ENCODE results near the gene SCAP.

The SCAP gene

DNA sequence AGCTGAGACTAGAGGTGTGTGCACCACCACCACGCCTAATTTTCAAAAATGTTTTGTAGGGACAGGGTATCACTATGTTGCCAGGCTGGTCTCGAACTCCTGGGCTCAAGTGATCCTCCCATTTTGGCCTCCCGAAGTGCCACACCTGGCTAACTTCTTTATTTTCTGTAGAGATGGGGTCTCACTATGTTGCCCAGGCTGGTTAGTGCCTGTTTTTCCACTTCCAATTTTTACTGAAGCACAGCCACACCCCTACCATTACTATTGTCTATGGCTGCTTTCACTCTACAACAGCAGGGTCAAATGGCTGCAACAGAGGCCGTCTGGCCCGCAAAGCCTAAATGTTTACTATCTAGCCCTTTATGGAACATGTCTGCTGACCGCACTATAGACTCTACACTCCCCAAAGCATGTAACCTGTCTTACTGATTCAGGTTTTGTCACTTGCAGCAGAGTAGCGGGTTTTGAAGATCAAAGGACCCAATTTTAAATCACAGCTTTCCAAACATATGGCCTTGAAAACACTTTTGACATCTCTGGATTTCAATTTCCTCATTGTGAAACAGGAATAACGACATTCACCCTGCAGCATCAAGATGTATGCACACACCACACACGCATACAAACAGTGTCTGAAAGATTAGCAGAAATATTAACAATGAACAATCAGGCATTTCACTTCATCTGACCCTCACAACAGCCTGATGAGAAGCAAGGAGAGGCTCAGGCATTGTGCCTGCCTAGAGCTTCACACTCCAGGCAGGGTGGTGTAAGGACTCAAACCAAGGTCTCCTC, 46.1 kb downstream of the SCAP start:
- DNase-seq, result no peak

DNA sequence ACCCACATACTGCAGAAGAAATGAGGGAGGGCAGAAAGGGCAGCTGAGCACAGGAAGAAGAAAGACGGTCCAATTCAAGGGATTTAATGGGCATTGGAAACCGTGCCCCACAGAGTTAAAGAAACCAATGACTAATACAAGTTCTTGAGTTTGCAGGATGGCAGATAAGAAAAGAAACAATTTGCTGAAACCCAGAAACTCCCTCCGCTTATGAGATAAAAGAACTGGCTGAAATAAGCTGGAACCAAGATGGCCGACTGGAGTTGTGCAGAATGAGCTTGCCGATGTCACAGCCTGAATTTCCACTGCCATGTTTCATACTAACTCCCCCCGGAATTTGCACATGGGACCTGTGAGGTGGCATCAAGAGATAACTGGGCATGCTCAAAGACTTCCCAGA, 47.1 kb downstream of the SCAP start:
- DNase-seq, result no peak

DNA sequence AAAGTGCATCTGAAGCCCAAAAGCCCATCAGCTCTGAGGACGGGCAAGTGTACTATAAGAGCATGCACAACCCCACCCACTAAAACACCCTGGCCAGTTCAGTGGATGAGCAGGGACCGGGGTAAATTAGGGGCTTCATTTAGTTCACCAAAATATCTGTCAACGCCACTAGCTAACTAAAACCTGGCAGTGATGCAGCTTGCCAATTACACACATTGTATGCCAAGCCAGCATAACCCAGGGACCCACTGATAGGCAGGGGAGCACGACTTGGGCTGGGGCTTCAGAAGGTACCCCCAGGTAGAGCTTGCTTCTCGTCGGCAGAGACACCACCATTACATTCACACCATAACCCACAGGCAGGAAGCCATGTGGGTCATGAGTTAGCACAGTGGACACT, 47.9 kb downstream of the SCAP start:
- DNase-seq, result no peak

DNA sequence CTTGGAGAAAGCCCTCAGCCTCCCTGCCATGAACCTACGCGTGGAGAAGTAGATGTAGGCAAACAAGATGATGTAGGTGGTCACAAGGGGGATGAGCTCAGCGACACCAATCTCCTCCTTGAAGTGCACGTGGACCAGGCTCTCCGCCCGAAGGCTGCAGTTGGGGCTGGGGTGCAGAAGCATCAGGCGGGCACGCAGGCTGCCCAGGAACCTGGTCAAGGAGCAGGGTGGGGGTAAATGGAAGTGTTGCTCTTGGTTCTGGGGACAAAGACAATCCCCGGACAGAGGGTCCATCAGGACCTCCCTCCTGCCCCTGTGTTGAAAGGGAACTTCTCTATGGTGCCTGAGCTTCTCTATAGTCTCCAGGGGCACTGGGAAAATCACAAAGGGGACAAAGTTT, 49.8 kb downstream of the SCAP start:
- DNase-seq, result no peak

GRCh38 chr3:47425383-47425778, 50.4 kb downstream of the SCAP start:
- no peak for DNase-seq

- no peak for DNase-seq
Observed at GRCh38 chr3:47424434-47425382, 51.0 kb downstream of the SCAP start.

- DNase-seq, result no peak
Observed at GRCh38 chr3:47423548-47424145, 52.1 kb downstream of the SCAP start.

GRCh38 chr3:47422743-47423142, 53.0 kb downstream of the SCAP start:
- DNase-seq, result no peak

DNA sequence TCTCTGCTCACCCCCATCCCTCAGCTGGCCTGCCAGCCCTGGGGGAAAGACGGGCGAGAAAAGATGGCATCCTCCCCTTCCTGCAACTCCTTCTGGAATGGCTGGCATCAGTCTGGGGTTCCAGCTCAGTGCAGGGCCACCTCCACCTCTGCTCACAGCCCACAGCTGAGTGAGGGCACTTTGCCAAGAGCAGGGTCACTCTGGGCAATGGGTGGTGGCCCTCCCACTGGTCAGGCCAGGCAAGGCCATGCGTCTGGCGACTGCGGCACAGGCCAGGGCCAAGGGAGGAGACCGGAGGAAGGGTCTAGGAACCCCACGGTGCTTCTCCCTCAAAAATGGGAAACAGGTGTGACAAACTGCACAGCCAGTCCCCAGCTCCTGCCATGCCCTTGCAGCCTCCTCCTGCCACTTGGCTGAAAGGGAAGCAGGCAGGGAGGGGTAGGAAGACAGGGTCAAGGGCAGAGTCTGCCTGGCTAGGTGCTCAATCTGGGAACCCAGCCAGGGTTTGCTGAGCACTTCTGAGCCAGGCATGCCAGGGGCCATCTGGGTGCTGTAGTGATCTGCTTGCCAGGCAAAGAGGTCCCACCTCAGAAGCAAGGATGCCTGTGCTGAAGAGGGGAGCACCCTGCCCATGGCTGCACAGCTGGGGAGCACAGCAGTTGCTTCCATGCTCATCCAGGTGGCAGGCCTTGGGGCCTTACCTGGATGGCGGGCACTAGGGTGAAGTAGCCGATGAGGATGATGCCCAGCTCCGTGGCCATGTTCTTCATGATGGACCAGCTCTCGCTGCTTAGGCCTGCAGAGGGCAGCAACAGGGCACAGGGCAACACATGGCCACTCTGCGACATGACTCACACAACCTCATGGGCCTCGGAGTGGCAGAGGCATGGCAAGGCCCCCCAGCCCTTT, 53.7 kb downstream of the SCAP start:
- DNase-seq, result no peak

DNA sequence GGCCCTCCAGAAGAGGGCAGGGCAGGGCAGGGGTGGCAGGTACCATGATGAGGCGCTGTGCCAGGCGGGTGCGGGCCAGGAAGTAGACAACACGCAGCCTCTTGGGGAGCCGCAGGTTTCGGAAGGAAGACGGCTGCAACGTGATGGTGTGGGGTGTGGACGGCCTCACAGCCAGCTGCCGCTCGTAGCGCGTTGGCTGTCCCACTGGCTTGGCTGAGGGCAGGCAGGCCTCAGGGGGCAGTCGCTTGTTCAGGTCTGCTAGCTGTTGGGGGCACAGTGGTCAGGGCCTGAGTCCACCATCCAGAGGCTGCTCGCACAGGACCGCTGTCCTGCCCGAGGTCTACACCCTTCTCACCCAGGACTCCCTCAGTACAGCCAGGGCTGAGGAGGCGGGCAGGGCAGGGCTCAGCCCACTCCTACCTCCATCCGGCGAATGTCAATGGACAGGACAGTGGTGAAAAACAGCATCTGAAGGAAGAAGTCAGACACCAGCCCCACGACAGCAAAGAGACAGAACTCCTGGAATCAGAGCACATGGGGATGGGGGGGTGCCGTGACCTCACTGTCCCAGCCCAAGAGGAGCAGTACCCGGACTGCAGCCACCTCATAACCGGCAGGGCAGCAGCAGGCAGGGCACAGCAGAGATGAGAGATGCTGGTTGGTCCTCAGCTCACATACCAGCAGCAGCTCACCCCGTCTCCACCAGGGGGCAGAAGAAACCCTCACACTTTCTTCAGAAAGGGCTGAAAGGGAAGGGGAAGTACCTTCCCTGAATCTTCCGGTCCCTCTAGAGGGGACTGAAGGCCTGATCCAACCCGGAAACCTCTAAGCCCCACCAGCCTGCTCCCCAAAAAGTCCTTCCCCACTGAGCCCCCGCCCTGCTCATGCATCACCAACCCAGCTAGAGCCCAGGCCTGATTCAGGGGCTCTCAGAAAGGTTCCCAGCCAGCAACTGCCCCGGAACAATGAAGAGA, 54.9 kb downstream of the SCAP start:
- no peak for DNase-seq

- no peak for DNase-seq
Observed at GRCh38 chr3:47420044-47420430, 55.7 kb downstream of the SCAP start.

DNA sequence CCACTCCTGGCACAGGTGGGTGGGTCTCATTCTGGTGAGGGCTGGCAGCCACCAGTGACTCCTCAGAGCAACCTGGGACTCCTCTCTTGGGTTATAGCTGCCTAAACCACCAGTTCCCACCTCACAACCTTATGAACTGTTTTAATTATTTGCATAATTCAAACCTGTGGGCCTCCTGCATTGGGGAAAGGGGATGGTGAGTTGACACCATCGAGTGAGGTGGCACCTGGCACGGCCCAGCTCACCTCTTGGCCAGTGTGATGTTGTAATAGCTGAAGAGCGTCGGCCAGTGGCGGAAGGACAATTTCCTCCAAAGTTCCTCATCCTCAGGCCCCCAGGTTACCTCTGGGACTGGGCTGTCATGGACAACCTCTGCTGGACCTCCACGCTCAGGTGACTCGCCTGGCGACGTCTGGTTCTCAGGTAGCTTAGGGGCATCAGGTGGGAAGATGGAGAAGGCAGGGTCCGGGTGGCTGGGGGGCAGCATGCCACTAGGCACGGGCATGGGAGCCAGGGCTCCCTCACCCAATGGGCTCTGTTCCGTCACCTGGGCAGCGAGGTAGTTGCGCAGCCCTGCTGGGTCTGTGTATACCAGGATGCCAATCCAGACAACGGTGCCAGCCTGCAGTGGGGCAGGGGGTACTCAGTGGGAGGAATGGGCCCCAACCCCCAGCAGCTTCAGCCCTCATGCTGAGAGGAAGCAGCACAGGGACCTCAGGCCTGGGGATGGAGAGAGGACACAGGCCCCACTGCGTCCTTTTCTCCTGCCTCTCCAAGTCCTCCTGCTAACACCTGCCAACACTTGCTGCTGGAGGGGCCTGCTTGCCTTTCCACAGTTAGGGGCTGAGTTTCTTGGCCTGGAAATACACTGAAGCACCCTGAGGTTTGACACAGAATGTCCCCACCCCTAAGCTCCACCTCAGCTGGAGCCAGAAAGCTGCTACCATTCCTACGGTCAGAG, 56.4 kb downstream of the SCAP start:
- DNase-seq, result no peak

DNA sequence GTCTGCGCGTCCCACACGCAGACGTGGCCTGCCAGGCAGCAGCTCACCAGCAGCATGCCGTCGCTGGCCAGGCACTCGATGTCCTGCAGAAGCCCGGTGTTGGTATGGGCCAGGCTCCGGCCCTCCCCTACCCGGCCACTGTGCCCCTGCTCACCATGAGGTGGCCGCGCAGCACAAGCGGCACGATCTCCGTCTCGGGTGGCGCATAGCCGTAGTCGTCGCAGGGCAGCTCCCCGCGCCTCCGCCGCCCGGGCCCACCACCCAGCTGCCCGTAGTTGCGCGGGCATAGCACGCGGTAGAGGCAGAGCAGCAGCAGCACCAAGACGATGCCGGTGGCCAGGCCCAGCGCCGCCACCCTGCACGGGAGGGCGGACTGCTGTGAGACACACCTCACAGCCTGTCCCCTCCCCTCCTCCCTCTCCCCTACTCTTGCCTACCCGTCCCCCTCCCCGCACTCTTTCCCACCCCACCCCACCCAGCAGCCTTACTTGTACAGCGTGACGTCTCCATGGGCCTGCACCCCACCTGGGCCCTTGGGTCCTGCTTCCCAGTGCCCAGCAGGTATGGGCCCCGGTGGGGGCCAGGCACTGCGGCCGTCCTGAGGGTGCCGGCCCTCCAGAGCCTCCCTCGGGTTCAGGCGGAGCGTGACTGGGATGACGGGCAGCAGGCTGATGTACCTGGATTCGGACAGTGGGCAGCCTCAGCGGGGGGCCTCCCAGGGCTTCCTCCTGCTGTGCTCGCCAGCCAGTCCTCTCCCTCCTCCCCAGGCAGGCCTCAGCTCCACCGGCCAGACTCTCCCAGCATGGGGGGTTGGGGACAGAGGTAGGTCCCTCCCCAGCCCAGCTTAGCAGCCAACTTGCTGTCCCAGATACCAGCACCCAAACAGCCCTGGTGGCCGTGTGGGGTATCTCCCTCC, 57.3 kb downstream of the SCAP start:
- no peak for DNase-seq

GRCh38 chr3:47416041-47416440, 59.7 kb downstream of the SCAP start:
- DNase-seq, result no peak

- DNase-seq, result no peak
Observed at GRCh38 chr3:47414666-47415587, 60.8 kb downstream of the SCAP start.

- no peak for DNase-seq
Observed at GRCh38 chr3:47414161-47414564, 61.6 kb downstream of the SCAP start.

- no peak for DNase-seq
Observed at GRCh38 chr3:47413751-47414150, 62.0 kb downstream of the SCAP start.
